A549 (cell line): ENCODE results near the gene INPP5K. TPM values are rescaled to one million over a fixed set of nuclear protein-coding genes. Genes with fewer than 3 reads are reported as not detected.

Experiments used
- ATAC-seq, 2 experiments: fragments of 200-7000 bp in 1 of 2; fragments of >200 bp in 1 of 2; cut with Nextera tagmentation in 1 of 2; cut with Tn5 transposase in 1 of 2; 3 replicates each; pipeline versions ENCODE4 v1.8.0 to v1.9.1; 2018 to 2020; ENCODE audit warnings: mild to moderate bottlenecking in 1 of 2, moderate library complexity in 1 of 2
- CTCF ChIA-PET: fragments of 300-600 bp; sonication (Branson Sonifier 250); formaldehyde crosslinking; extraction: SDS; loops from one replicate; lab custom pipeline; 2021; ENCODE audit warnings: antibody characterized with exemption, inconsistent platforms; lab: Yijun Ruan, JAX
- POLR2A ChIA-PET: fragments of 350-600 bp; formaldehyde crosslinking; extraction: SDS; loops from one replicate; lab custom pipeline; 2021; ENCODE audit warnings: antibody characterized with exemption, inconsistent platforms; lab: Yijun Ruan, JAX
- DNase-seq, 2 experiments: peaks; one replicate each; pipeline versions ENCODE4 v3.0.0 to v3.0.0-alpha.2; 2011 to 2016; ENCODE audit warnings: low read depth in 1 of 2, low spot score in 1 of 2
- FAIRE-seq: peaks from 2 replicates; lab custom pipeline; 2011; peaks lifted over from hg19 to GRCh38; lab: Jason Lieb, UNC
- H3K27ac ChIP-seq, 2 experiments: fragments of >200 bp; sonication (Bioruptor Twin); formaldehyde crosslinking; 3 replicates each; pipeline ENCODE4 v1.5.1; 2016 to 2017
- H3K4me1 ChIP-seq: fragments of >200 bp; sonication (Bioruptor Twin); formaldehyde crosslinking; 3 replicates; pipeline ENCODE4 v1.6.1; 2016
- H3K4me2 ChIP-seq: fragments of >200 bp; sonication (Bioruptor Twin); formaldehyde crosslinking; 3 replicates; pipeline ENCODE4 v1.6.1; 2016
- H3K4me3 ChIP-seq: fragments of >200 bp; sonication (Bioruptor Twin); formaldehyde crosslinking; 3 replicates; pipeline ENCODE4 v1.5.1; 2016
- H3K9me3 ChIP-seq: fragments of >200 bp; sonication (Bioruptor Twin); formaldehyde crosslinking; 3 replicates; pipeline ENCODE4 v1.6.1; 2016
- CBX2 ChIP-seq: fragments of 200-600 bp; sonication (generic); IDR thresholded peaks from 2 replicates; pipeline ENCODE4 v1.6.1; 2016; ENCODE audit warnings: low read depth, mild to moderate bottlenecking, borderline replicate concordance
- CBX8 ChIP-seq: fragments of 200-600 bp; sonication (generic); IDR thresholded peaks from 2 replicates; pipeline ENCODE4 v1.6.1; 2016
- CEBPB ChIP-seq, 2 experiments: fragments of >200 bp in 1 of 2; sonication (Bioruptor Twin) in 1 of 2; formaldehyde crosslinking in 1 of 2; IDR thresholded peaks; 2 replicates each; pipeline ENCODE4 v1.6.1; 2012 to 2016
- CHD2 ChIP-seq: fragments of 150-350 bp; IDR thresholded peaks from 2 replicates; pipeline ENCODE4 v1.6.1; 2014; ENCODE audit warnings: low read length; ENCODE audit not compliant: partially characterized antibody
- EP300 ChIP-seq, 2 experiments: fragments of >200 bp; sonication (Bioruptor Twin); formaldehyde crosslinking; IDR thresholded peaks; 2 replicates in 1 of 2; 3 replicates in 1 of 2; pipeline ENCODE4 v1.6.1; 2016 to 2017
- ESRRA ChIP-seq: fragments of 150-350 bp; IDR thresholded peaks from 2 replicates; pipeline ENCODE4 v1.6.1; 2014; ENCODE audit warnings: mild to moderate bottlenecking, low read length, borderline replicate concordance
- FOSL2 ChIP-seq, 2 experiments: fragments of 450-650 bp in 1 of 2; fragments of >200 bp in 1 of 2; sonication (Bioruptor Twin) in 1 of 2; formaldehyde crosslinking; IDR thresholded peaks; 2 replicates each; pipeline versions ENCODE4 v1.5.0 to v1.6.1; 2016 to 2020; ENCODE audit warnings: mild to moderate bottlenecking in 1 of 2, moderate library complexity in 1 of 2
- HOXA7 ChIP-seq: fragments of 250-450 bp; sonication (Bioruptor Pico); IDR thresholded peaks from 2 replicates; pipeline ENCODE4 v1.5.0; 2020; ENCODE audit warnings: mild to moderate bottlenecking, moderate library complexity
- HOXB13 ChIP-seq: fragments of 250-450 bp; sonication (Bioruptor Pico); IDR thresholded peaks from 2 replicates; pipeline ENCODE4 v1.5.0; 2020; ENCODE audit warnings: low read depth, mild to moderate bottlenecking, moderate library complexity
- JUN ChIP-seq, 2 experiments: fragments of >200 bp; sonication (Bioruptor Twin); formaldehyde crosslinking; IDR thresholded peaks; 2 replicates in 1 of 2; 3 replicates in 1 of 2; pipeline ENCODE4 v1.6.1; 2016 to 2017
- JUNB ChIP-seq: fragments of >200 bp; sonication (Bioruptor Twin); formaldehyde crosslinking; IDR thresholded peaks from 2 replicates; pipeline ENCODE4 v1.6.1; 2016
- KDM1A ChIP-seq: fragments of 200-600 bp; sonication (generic); IDR thresholded peaks from 2 replicates; pipeline ENCODE4 v1.6.1; 2016; ENCODE audit warnings: low read depth, mild to moderate bottlenecking
- KDM5A ChIP-seq: fragments of 200-600 bp; sonication (generic); IDR thresholded peaks from 2 replicates; pipeline ENCODE4 v1.6.1; 2016; ENCODE audit warnings: antibody characterized with exemption, mild to moderate bottlenecking
- MAZ ChIP-seq: fragments of 150-350 bp; IDR thresholded peaks from 2 replicates; pipeline ENCODE4 v1.6.1; 2014; ENCODE audit warnings: antibody characterized with exemption, low read depth, low read length, borderline replicate concordance
- NFE2L2 ChIP-seq: fragments of 150-350 bp; conservative IDR thresholded peaks from 2 replicates; pipeline ENCODE4 v1.6.1; 2014; ENCODE audit warnings: low read length
- NPAS2 ChIP-seq: fragments of 250-450 bp; sonication (Bioruptor Pico); IDR thresholded peaks from 2 replicates; pipeline ENCODE4 v1.8.0; 2022; ENCODE audit warnings: mild to moderate bottlenecking, moderate library complexity, borderline replicate concordance
- NR3C1 ChIP-seq: fragments of >200 bp; sonication (Bioruptor Twin); formaldehyde crosslinking; IDR thresholded peaks from 3 replicates; pipeline ENCODE4 v1.6.1; 2017
- POLR2AphosphoS2 ChIP-seq: conservative IDR thresholded peaks from 2 replicates; pipeline ENCODE4 v1.6.1; 2012; ENCODE audit warnings: low read length, improper control_type of control experiment, inconsistent platforms
- RFX5 ChIP-seq: fragments of 450-650 bp; IDR thresholded peaks from 2 replicates; pipeline ENCODE4 v1.7.1; 2014; ENCODE audit warnings: antibody characterized with exemption, mild to moderate bottlenecking, moderate library complexity
- RNF2 ChIP-seq: fragments of 200-600 bp; sonication (generic); IDR thresholded peaks from 2 replicates; pipeline ENCODE4 v1.6.1; 2016; ENCODE audit warnings: low read depth, mild to moderate bottlenecking, antibody characterized with exemption, moderate library complexity, borderline replicate concordance
- ZNF302 ChIP-seq: fragments of 250-450 bp; sonication (Bioruptor Pico); IDR thresholded peaks from 2 replicates; pipeline ENCODE4 v1.9.0; 2021; ENCODE audit warnings: inconsistent platforms, mild to moderate bottlenecking, moderate library complexity
- WGBS: methylation state at CpG from one replicate; pipeline ENCODE4 v1.1.6; 2017; ENCODE audit errors: missing lambda C conversion rate; 5-methylcytosine and 5-hydroxymethylcytosine counted together
- polyA plus RNA-seq, 4 experiments: library from polyadenylated mRNA; depleted of rRNA in 3 of 4; stranded (reverse); fragments of >200 nt; fragmentation: RNase III in 1 of 4; extraction: RNeasy Plus Mini Kit Qiagen cat#74134 plus additional on column Dnase treatment in 1 of 4; gene quantifications; 2 replicates in 3 of 4; 3 replicates in 1 of 4; pipeline ENCODE4 v1.2.3, GENCODE V29; 2011 to 2017
- TF ChIP-seq, protein P1 (sequence below): fragments of 200-600 bp; sonication (generic); IDR thresholded peaks from 2 replicates; pipeline ENCODE4 v1.6.1; 2016; ENCODE audit warnings: antibody characterized with exemption, mild to moderate bottlenecking, moderate library complexity
- TF ChIP-seq, protein P2 (sequence below): fragments of 150-350 bp; IDR thresholded peaks from 2 replicates; pipeline ENCODE4 v1.6.1; 2014; ENCODE audit warnings: low read depth, mild to moderate bottlenecking, low read length
- TF ChIP-seq, protein P3 (sequence below): fragments of 250-450 bp; sonication (Bioruptor Pico); IDR thresholded peaks from 2 replicates; pipeline ENCODE4 v1.5.0; 2021; ENCODE audit warnings: mild to moderate bottlenecking, moderate library complexity, borderline replicate concordance

The INPP5K gene
- polyA plus RNA-seq, 2 of the 4 experiments (the other 2 are of a cell fraction), result 24.3 to 30.8 TPM

DNA sequence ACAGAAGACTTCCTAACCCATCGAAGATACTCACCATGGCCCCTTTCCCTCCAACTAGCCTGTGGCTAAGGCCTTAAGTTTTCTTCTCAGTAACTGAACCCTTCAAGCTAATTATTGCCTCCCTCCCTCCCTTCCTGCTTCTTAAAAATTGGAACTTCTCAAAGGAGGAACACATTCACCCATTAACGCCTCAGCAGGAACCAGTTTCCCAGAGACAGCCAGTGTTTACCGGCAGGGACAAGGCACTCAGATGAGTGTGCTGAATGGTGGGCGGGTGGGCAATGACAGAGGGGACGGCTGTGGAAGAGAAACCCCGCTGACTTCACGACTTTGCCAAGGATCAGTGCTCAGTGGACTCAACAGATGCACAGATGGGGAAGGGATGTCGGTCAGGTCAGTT lies 25.9 kb upstream of the INPP5K start:
- ATAC-seq (no peak), DNase-seq (no peak), FAIRE-seq (peak; percentile 7)
- ChIA-PET CTCF (interaction anchor here (0.7 to 1.7 kb wide), 3 partner anchors 16 to 177 kb away, joined by 4 to 6 read pairs (median 5); no protein-coding TSS in a partner anchor), POLR2A (no interaction called here)
- TF ChIP-seq KDM5A (no peak), HOXB13 (CRISPR knock-in tag) (no peak), JUNB (no peak), NFE2L2 (no peak), POLR2AphosphoS2 (no peak), EP300 (IDR thresholded peaks at IDR 0.05) (no peak)
- no peak overlapping the region for H3K4me2 ChIP-seq
- no peak overlapping the region for H3K4me3 ChIP-seq
- H3K9me3 ChIP-seq, result no peaks in the 10 kb centered on the region
- H3K27ac ChIP-seq, result no peak overlapping the region
- H3K4me1 ChIP-seq, result no peaks in the 10 kb centered on the region
- 95% methylated on average over 8 of the region's 8 CpGs for WGBS

DNA sequence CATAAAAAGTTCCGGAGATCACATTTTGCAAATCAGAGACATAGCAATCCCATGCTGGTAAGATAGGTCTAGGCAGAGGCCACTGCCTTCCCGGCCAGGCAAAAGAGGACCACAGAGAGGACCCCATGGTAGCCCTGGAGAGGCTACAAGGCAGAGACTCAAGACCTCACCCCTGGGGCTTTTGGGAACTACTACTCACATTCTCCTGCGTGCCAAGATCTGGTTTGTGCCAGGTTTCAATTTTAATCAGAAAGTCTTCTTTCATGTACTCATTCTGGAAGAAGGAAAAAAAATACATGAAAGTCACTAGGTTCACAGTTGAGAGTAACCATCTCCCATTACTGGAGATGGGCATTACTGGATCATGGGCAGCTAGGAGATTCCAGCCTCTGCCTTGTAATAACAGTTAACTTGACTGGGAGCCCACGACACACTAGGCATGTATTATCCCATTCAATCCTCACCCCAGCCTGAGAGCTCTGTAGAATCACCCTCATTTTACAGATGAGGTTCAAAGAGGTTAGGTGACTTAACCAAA lies 25.0 kb upstream of the INPP5K start:
- 79% methylated on average over 4 of the region's 4 CpGs for WGBS
- Histone ChIP-seq H3K4me2 (no peak overlapping the region), H3K4me1 (no peaks in the 10 kb centered on the region), H3K27ac (no peak overlapping the region), H3K9me3 (no peaks in the 10 kb centered on the region), H3K4me3 (no peak overlapping the region)
- DNase-seq (no peak), FAIRE-seq (no peak), ATAC-seq (no peak)
- TF ChIP-seq, protein P1, sequence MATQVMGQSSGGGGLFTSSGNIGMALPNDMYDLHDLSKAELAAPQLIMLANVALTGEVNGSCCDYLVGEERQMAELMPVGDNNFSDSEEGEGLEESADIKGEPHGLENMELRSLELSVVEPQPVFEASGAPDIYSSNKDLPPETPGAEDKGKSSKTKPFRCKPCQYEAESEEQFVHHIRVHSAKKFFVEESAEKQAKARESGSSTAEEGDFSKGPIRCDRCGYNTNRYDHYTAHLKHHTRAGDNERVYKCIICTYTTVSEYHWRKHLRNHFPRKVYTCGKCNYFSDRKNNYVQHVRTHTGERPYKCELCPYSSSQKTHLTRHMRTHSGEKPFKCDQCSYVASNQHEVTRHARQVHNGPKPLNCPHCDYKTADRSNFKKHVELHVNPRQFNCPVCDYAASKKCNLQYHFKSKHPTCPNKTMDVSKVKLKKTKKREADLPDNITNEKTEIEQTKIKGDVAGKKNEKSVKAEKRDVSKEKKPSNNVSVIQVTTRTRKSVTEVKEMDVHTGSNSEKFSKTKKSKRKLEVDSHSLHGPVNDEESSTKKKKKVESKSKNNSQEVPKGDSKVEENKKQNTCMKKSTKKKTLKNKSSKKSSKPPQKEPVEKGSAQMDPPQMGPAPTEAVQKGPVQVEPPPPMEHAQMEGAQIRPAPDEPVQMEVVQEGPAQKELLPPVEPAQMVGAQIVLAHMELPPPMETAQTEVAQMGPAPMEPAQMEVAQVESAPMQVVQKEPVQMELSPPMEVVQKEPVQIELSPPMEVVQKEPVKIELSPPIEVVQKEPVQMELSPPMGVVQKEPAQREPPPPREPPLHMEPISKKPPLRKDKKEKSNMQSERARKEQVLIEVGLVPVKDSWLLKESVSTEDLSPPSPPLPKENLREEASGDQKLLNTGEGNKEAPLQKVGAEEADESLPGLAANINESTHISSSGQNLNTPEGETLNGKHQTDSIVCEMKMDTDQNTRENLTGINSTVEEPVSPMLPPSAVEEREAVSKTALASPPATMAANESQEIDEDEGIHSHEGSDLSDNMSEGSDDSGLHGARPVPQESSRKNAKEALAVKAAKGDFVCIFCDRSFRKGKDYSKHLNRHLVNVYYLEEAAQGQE, result no peak
- no peak for TF ChIP-seq KDM5A
- TF ChIP-seq CBX8, result no peak
- no peak for TF ChIP-seq RNF2
- no peak for TF ChIP-seq JUN (IDR thresholded peaks at IDR 0.05)
- no peak for TF ChIP-seq CHD2
- TF ChIP-seq NPAS2 (CRISPR knock-in tag), result no peak
- no peak for TF ChIP-seq CBX2
- TF ChIP-seq, protein P2, sequence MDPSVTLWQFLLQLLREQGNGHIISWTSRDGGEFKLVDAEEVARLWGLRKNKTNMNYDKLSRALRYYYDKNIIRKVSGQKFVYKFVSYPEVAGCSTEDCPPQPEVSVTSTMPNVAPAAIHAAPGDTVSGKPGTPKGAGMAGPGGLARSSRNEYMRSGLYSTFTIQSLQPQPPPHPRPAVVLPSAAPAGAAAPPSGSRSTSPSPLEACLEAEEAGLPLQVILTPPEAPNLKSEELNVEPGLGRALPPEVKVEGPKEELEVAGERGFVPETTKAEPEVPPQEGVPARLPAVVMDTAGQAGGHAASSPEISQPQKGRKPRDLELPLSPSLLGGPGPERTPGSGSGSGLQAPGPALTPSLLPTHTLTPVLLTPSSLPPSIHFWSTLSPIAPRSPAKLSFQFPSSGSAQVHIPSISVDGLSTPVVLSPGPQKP, result no peak
- TF ChIP-seq HOXA7 (CRISPR knock-in tag), result no peak
- TF ChIP-seq, protein P3, sequence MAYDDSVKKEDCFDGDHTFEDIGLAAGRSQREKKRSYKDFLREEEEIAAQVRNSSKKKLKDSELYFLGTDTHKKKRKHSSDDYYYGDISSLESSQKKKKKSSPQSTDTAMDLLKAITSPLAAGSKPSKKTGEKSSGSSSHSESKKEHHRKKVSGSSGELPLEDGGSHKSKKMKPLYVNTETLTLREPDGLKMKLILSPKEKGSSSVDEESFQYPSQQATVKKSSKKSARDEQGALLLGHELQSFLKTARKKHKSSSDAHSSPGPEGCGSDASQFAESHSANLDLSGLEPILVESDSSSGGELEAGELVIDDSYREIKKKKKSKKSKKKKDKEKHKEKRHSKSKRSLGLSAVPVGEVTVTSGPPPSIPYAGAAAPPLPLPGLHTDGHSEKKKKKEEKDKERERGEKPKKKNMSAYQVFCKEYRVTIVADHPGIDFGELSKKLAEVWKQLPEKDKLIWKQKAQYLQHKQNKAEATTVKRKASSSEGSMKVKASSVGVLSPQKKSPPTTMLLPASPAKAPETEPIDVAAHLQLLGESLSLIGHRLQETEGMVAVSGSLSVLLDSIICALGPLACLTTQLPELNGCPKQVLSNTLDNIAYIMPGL (CRISPR knock-in tag), result no peak
- TF ChIP-seq ZNF302 (CRISPR knock-in tag), result no peak
- no peak for TF ChIP-seq NR3C1
- no peak for TF ChIP-seq KDM1A
- TF ChIP-seq RFX5, result no peak
- TF ChIP-seq CEBPB (IDR thresholded peaks at IDR 0.05), result no peak
- TF ChIP-seq MAZ, result no peak
- TF ChIP-seq ESRRA, result no peak
- no peak for TF ChIP-seq FOSL2 (IDR thresholded peaks at IDR 0.05)
- no peak for TF ChIP-seq FOSL2 (CRISPR knock-in tag; IDR thresholded peaks at IDR 0.05)
- CTCF ChIA-PET, result interaction anchor here (0.9 to 1.2 kb wide), 4 partner anchors 12 to 176 kb away, joined by 3 to 5 read pairs (median 3); partner anchors contain the start of gene INPP5K
- POLR2A ChIA-PET, result no interaction called here
